Mesenchymal stem cell (in vitro differentiated cells and primary cell): ENCODE results near the gene LRCH4.
A peak's percentile ranks its signal among the peaks of the same experiment; 100 is the strongest.
"Not testable (repeated sequence)": the region's sequence is repeated elsewhere in the genome, so short reads cannot be mapped to it uniquely, and the experiment has no call there.

Source experiments
- DNase-seq: peaks from one replicate; pipeline ENCODE4 v3.0.0-alpha.2; 2013
- H2AFZ ChIP-seq: one replicate; pipeline ENCODE4 v1.6.1; 2013; ENCODE audit warnings: low read depth, mild to moderate bottlenecking, control low read depth, inconsistent platforms, low read length, moderate library complexity
- H2AK5ac ChIP-seq: 2 replicates; pipeline ENCODE4 v1.6.1; 2013; ENCODE audit warnings: low read length, moderate library complexity, mild to moderate bottlenecking, inconsistent platforms; ENCODE audit not compliant: severe bottlenecking
- H2BK120ac ChIP-seq: one replicate; pipeline ENCODE4 v1.6.1; 2013; ENCODE audit warnings: low read depth, mild to moderate bottlenecking, inconsistent platforms, low read length, moderate library complexity
- H2BK12ac ChIP-seq, 2 experiments: one replicate each; pipeline ENCODE4 v1.6.1; 2013; ENCODE audit warnings: inconsistent platforms in 2 of 2, low read length in 2 of 2, mild to moderate bottlenecking in 2 of 2, moderate library complexity in 2 of 2, control low read depth in 1 of 2
- H2BK15ac ChIP-seq: one replicate; pipeline ENCODE4 v1.6.1; 2013; ENCODE audit warnings: mild to moderate bottlenecking, low read depth, inconsistent platforms; ENCODE audit not compliant: poor library complexity, severe bottlenecking
- H2BK5ac ChIP-seq: 2 replicates; pipeline ENCODE4 v1.6.1; 2013; ENCODE audit warnings: low read depth, mild to moderate bottlenecking, low read length, control low read depth, inconsistent platforms; ENCODE audit not compliant: poor library complexity, severe bottlenecking
- H3K14ac ChIP-seq, 2 experiments: one replicate each; pipeline ENCODE4 v1.6.1; 2013; ENCODE audit warnings: inconsistent platforms in 2 of 2, low read length in 2 of 2, control low read depth in 1 of 2, mild to moderate bottlenecking in 1 of 2, moderate library complexity in 1 of 2
- H3K18ac ChIP-seq, 2 experiments: one replicate each; pipeline ENCODE4 v1.6.1; 2013; ENCODE audit warnings: inconsistent platforms in 2 of 2, low read length in 2 of 2, control low read depth in 1 of 2, low read depth in 1 of 2, mild to moderate bottlenecking in 1 of 2
- H3K23ac ChIP-seq, 2 experiments: one replicate each; pipeline ENCODE4 v1.6.1; 2013; ENCODE audit warnings: inconsistent platforms in 2 of 2, low read length in 2 of 2, mild to moderate bottlenecking in 2 of 2, moderate library complexity in 2 of 2, control low read depth in 1 of 2
- H3K27ac ChIP-seq: 2 replicates; pipeline ENCODE4 v1.5.1; 2013; ENCODE audit warnings: mild to moderate bottlenecking, moderate library complexity, low read length, control low read depth, inconsistent platforms; ENCODE audit not compliant: poor library complexity, severe bottlenecking
- H3K27me3 ChIP-seq, 2 experiments: 2 replicates each; pipeline versions ENCODE4 v1.6.1 to v1.7.0; 2013; ENCODE audit warnings: low read length in 2 of 2, mild to moderate bottlenecking in 2 of 2, moderate library complexity in 2 of 2, control low read depth in 1 of 2, inconsistent platforms in 1 of 2; ENCODE audit not compliant: control insufficient read depth in 1 of 2, insufficient read depth in 1 of 2
- H3K36me3 ChIP-seq, 2 experiments: 2 replicates each; pipeline versions ENCODE4 v1.6.1 to v1.7.0; 2013; ENCODE audit warnings: low read length in 2 of 2, control low read depth in 1 of 2, inconsistent platforms in 1 of 2, low read depth in 1 of 2, mild to moderate bottlenecking in 1 of 2; ENCODE audit not compliant: insufficient read depth in 2 of 2, control insufficient read depth in 1 of 2
- H3K4ac ChIP-seq, 2 experiments: one replicate each; pipeline ENCODE4 v1.6.1; 2013; ENCODE audit warnings: inconsistent platforms in 2 of 2, low read length in 2 of 2, mild to moderate bottlenecking in 2 of 2, moderate library complexity in 2 of 2, control low read depth in 1 of 2, low read depth in 1 of 2
- H3K4me1 ChIP-seq: 2 replicates; pipeline ENCODE4 v1.6.1; 2013; ENCODE audit warnings: low read depth, low read length, control low read depth; ENCODE audit not compliant: control insufficient read depth, insufficient read depth
- H3K4me2 ChIP-seq: 2 replicates; pipeline ENCODE4 v1.6.1; 2013; ENCODE audit warnings: low read length, mild to moderate bottlenecking, inconsistent platforms; ENCODE audit not compliant: poor library complexity, severe bottlenecking
- H3K4me3 ChIP-seq, 2 experiments: 2 replicates each; pipeline versions ENCODE4 v1.5.1 to v1.7.0; 2013; ENCODE audit warnings: low read length in 2 of 2, mild to moderate bottlenecking in 2 of 2, control low read depth in 1 of 2, low read depth in 1 of 2; ENCODE audit not compliant: insufficient read depth in 1 of 2
- H3K79me1 ChIP-seq: replicated peaks from 2 replicates; pipeline ENCODE4 v1.6.1; 2013; ENCODE audit warnings: mild to moderate bottlenecking, control low read depth, low read length, inconsistent platforms; ENCODE audit not compliant: poor library complexity, severe bottlenecking
- H3K9ac ChIP-seq: 2 replicates; pipeline ENCODE4 v1.7.0; 2013; ENCODE audit warnings: mild to moderate bottlenecking, low read length, moderate library complexity
- H3K9me3 ChIP-seq: 2 replicates; pipeline ENCODE4 v1.7.0; 2013; ENCODE audit warnings: mild to moderate bottlenecking, low read length; ENCODE audit not compliant: control insufficient read depth
- H4K8ac ChIP-seq: one replicate; pipeline ENCODE4 v1.6.1; 2013; ENCODE audit warnings: inconsistent platforms, mild to moderate bottlenecking, low read length, moderate library complexity
- H4K91ac ChIP-seq: one replicate; pipeline ENCODE4 v1.6.1; 2013; ENCODE audit warnings: mild to moderate bottlenecking, low read length, inconsistent platforms
- WGBS: methylation state at CpG from one replicate; pipeline ENCODE4 v1.1.7; 2013; ENCODE audit warnings: mixed read lengths; 5-methylcytosine and 5-hydroxymethylcytosine counted together

The LRCH4 gene

DNA sequence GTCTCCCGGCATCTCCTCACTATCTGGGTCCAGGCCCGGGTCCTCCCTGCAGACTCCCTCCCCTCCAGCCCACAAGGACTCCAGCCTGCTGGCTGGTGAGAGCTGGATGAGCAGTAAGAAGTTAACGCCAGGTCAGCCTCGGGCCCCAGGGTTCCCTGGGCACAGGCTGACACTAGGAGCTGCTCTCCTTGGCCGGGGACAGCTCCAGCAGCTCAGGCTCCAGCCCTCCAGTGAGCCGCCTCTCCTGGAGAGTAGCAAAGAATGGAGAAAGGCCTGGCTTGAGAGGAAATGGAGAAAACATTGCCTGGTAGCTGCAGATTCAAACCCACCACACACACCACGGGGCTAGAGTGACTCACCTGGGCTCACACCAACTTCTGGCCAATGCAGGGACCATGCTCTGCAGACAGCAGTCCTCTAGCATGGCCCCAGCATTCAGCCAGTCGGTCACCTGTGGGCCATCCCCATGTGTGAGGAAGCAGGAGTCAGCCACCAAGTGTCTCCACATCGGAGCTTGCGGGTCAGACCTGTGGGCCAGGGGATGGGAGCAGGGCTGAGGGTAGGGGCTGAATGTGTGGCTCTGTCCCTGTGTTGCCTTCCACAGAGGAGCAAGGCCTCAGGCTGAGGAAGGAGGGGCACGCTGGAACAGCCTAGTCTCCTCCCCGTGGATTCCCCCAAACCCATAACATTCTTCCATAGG is 18.7 kb downstream of the LRCH4 start:
- Histone ChIP-seq H3K9ac (no peak overlapping the region), H3K4me3 (no peak overlapping the region), H2AFZ (no peak overlapping the region), H3K36me3 (peaks cover 9 to 22% of the 10 kb centered on the region in 2 experiments), H3K4me2 (no peak overlapping the region), H3K27ac (no peak overlapping the region), H3K14ac (peak overlapping the region in 1 of 2 experiments; percentile 84), H3K9me3 (no peaks in the 10 kb centered on the region), H3K27me3 (peaks cover 7 to 17% of the 10 kb centered on the region in 2 experiments), H2BK5ac (no peak overlapping the region), H3K23ac (no peak overlapping the region), H4K91ac (peak overlapping the region; percentile 12), H4K8ac (no peak overlapping the region), H3K4me1 (peaks cover 36% of the 10 kb centered on the region), H2AK5ac (no peak overlapping the region), H3K4ac (peak overlapping the region in 1 of 2 experiments; percentile 19), H3K79me1 (no peaks in the 10 kb centered on the region), H3K18ac (peak overlapping the region; percentile 14 to 71), H2BK120ac (no peak overlapping the region), H2BK15ac (no peak overlapping the region), H2BK12ac (peak overlapping the region; percentile 11 to 58)
- DNase-seq, result peak; percentile 22
- WGBS, result 79% methylated on average over 12 of the region's 12 CpGs

- H3K4ac ChIP-seq, result no peak overlapping the region
- H2BK12ac ChIP-seq, result peak overlapping the region in 1 of 2 experiments; percentile 3
- no peak overlapping the region for H3K4me2 ChIP-seq
- DNase-seq, result no peak
- H2BK5ac ChIP-seq, result no peak overlapping the region
- H3K27ac ChIP-seq, result no peak overlapping the region
- peaks cover 3 to 6% of the 10 kb centered on the region in 2 experiments for H3K27me3 ChIP-seq
- H2BK120ac ChIP-seq, result no peak overlapping the region
- no peaks in the 10 kb centered on the region for H3K79me1 ChIP-seq
- H3K4me3 ChIP-seq, result no peak overlapping the region
- H4K8ac ChIP-seq, result no peak overlapping the region
- H2BK15ac ChIP-seq, result no peak overlapping the region
- H3K4me1 ChIP-seq, result peaks cover 27% of the 10 kb centered on the region
- 95% methylated on average over 6 of the region's 6 CpGs for WGBS
- peaks cover 11 to 29% of the 10 kb centered on the region in 2 experiments for H3K36me3 ChIP-seq
- H3K9me3 ChIP-seq, result no peaks in the 10 kb centered on the region
- H2AFZ ChIP-seq, result no peak overlapping the region
- no peak overlapping the region for H3K9ac ChIP-seq
- H3K14ac ChIP-seq, result no peak overlapping the region
- no peak overlapping the region for H3K18ac ChIP-seq
- no peak overlapping the region for H2AK5ac ChIP-seq
- no peak overlapping the region for H4K91ac ChIP-seq
- no peak overlapping the region for H3K23ac ChIP-seq
These were observed 19.9 kb downstream of the LRCH4 start for GRCh38 chr7:100566018-100566531.

GRCh38 chr7:100565133-100565571 is 20.8 kb downstream of the LRCH4 start:
- H2AFZ ChIP-seq, result no peak overlapping the region
- H3K9me3 ChIP-seq, result no peaks in the 10 kb centered on the region
- no peak overlapping the region for H3K4me3 ChIP-seq
- peaks cover 20% of the 10 kb centered on the region for H3K4me1 ChIP-seq
- no peak overlapping the region for H2BK12ac ChIP-seq
- H2BK15ac ChIP-seq, result no peak overlapping the region
- no peak overlapping the region for H3K27ac ChIP-seq
- DNase-seq, result no peak
- no peak overlapping the region for H3K18ac ChIP-seq
- H3K23ac ChIP-seq, result no peak overlapping the region
- no peaks in the 10 kb centered on the region for H3K79me1 ChIP-seq
- H3K36me3 ChIP-seq, result peaks cover 14 to 32% of the 10 kb centered on the region in 2 experiments
- H3K9ac ChIP-seq, result no peak overlapping the region
- 95% methylated on average over 8 of the region's 11 CpGs for whole genome bisulfite sequencing
- no peak overlapping the region for H3K14ac ChIP-seq
- H4K8ac ChIP-seq, result no peak overlapping the region
- no peak overlapping the region for H3K4ac ChIP-seq
- H2BK120ac ChIP-seq, result no peak overlapping the region
- H2AK5ac ChIP-seq, result no peak overlapping the region
- H3K4me2 ChIP-seq, result no peak overlapping the region
- no peak overlapping the region for H4K91ac ChIP-seq
- peaks cover 0 to 2% of the 10 kb centered on the region in 2 experiments for H3K27me3 ChIP-seq
- H2BK5ac ChIP-seq, result no peak overlapping the region

GRCh38 chr7:100564405-100564804 is 21.5 kb downstream of the LRCH4 start:
- not testable (repeated sequence) for H2AK5ac ChIP-seq, H3K27ac ChIP-seq, H3K18ac ChIP-seq, H2BK120ac ChIP-seq, H3K9me3 ChIP-seq, H3K4me3 ChIP-seq, H4K8ac ChIP-seq, H3K4me2 ChIP-seq, H3K9ac ChIP-seq, H2AFZ ChIP-seq, H3K14ac ChIP-seq, H3K23ac ChIP-seq, H3K27me3 ChIP-seq, H2BK12ac ChIP-seq, H2BK15ac ChIP-seq, H2BK5ac ChIP-seq, DNase-seq, H3K79me1 ChIP-seq, H3K4ac ChIP-seq
- Histone ChIP-seq H3K36me3 (peaks cover 14 to 32% of the 10 kb centered on the region in 2 experiments), H3K4me1 (peaks cover 14% of the 10 kb centered on the region), H4K91ac (peak overlapping the region; percentile 1)
- WGBS, result 95% methylated on average over 5 of the region's 6 CpGs
